OCI-LY7 (cell line): Measurements from ENCODE around the gene PRIM2. TPM values are rescaled to one million over a fixed set of nuclear protein-coding genes. Genes with fewer than 3 reads are reported as not detected.
"Not testable (repeated sequence)": the region's sequence is repeated elsewhere in the genome, so short reads cannot be mapped to it uniquely, and the experiment has no call there.

Source experiments
- BruUV-seq: library from RNA; stranded (reverse); fragments of 400-500 nt; replicated peaks from 2 replicates; lab custom pipeline; 2021; lab: Mats Ljungman, UMichigan
- CTCF ChIA-PET: fragments of 300-600 bp; sonication (Branson Sonifier 250); formaldehyde crosslinking; loops from one replicate; lab custom pipeline; 2022; ENCODE audit warnings: antibody characterized with exemption; ENCODE audit not compliant: unreplicated experiment; lab: Charles Lee
- POLR2A ChIA-PET: fragments of 300-600 bp; sonication (Branson Sonifier 250); formaldehyde crosslinking; loops from one replicate; lab custom pipeline; 2022; ENCODE audit warnings: antibody characterized with exemption; lab: Charles Lee
- DNase-seq: peaks from one replicate; pipeline ENCODE4 v3.0.0-alpha.2; 2015; ENCODE audit warnings: low spot score
- H2AFZ ChIP-seq: fragments of 200-600 bp; sonication (generic), shearing (Covaris generic); 2 replicates; pipeline ENCODE4 v1.6.1; 2014; ENCODE audit warnings: mild to moderate bottlenecking, antibody characterized with exemption, low read length, moderate library complexity
- H3K27ac ChIP-seq: fragments of 200-600 bp; sonication (generic); 2 replicates; pipeline ENCODE4 v1.5.1; 2014; ENCODE audit warnings: mixed run types, low read depth, mild to moderate bottlenecking, moderate library complexity, low read length, inconsistent platforms; ENCODE audit not compliant: poor library complexity, severe bottlenecking
- H3K36me3 ChIP-seq: fragments of 200-600 bp; sonication (generic); 2 replicates; pipeline ENCODE4 v1.6.1; 2014; ENCODE audit warnings: mild to moderate bottlenecking, antibody characterized with exemption, low read length, moderate library complexity, mixed read lengths; ENCODE audit not compliant: insufficient read depth
- H3K4me1 ChIP-seq: fragments of 200-600 bp; sonication (generic); 2 replicates; pipeline ENCODE4 v1.5.1; 2014; ENCODE audit warnings: mild to moderate bottlenecking, low read length; ENCODE audit not compliant: insufficient read depth, poor library complexity, severe bottlenecking
- H3K4me2 ChIP-seq: fragments of 200-600 bp; sonication (generic); 2 replicates; pipeline ENCODE4 v1.6.1; 2014; ENCODE audit warnings: mild to moderate bottlenecking, low read length
- H3K4me3 ChIP-seq: fragments of 200-600 bp; sonication (generic); 2 replicates; pipeline ENCODE4 v1.5.1; 2014; ENCODE audit warnings: mild to moderate bottlenecking, low read depth, low read length; ENCODE audit not compliant: poor library complexity, severe bottlenecking
- H3K79me2 ChIP-seq: fragments of 200-600 bp; sonication (generic); 2 replicates; pipeline ENCODE4 v1.6.1; 2016; ENCODE audit warnings: low read depth, mild to moderate bottlenecking, low read length, moderate library complexity, mixed read lengths; ENCODE audit not compliant: insufficient read depth
- H3K9me2 ChIP-seq: fragments of 200-600 bp; sonication (generic); 2 replicates; pipeline ENCODE4 v1.6.1; 2016; ENCODE audit warnings: mild to moderate bottlenecking, low read length, mixed read lengths; ENCODE audit not compliant: insufficient read depth
- H3K9me3 ChIP-seq: fragments of 200-600 bp; sonication (generic); 2 replicates; pipeline ENCODE4 v1.6.1; 2014; ENCODE audit warnings: mild to moderate bottlenecking, mixed run types, low read length, mixed read lengths
- H4K20me1 ChIP-seq: fragments of 200-600 bp; sonication (generic); 2 replicates; pipeline ENCODE4 v1.6.1; 2014; ENCODE audit warnings: mild to moderate bottlenecking, antibody characterized with exemption, low read length, moderate library complexity, mixed read lengths; ENCODE audit not compliant: insufficient read depth
- EZH2phosphoT487 ChIP-seq: fragments of 200-600 bp; sonication (generic); IDR thresholded peaks from 2 replicates; pipeline ENCODE4 v1.6.1; 2018; ENCODE audit warnings: low read depth, borderline replicate concordance, mild to moderate bottlenecking, mixed run types, antibody characterized with exemption, low read length, moderate library complexity, mixed read lengths
- intact Hi-C: fragments of 100-400 bp; cut with micrococcal nuclease; formaldehyde crosslinking; loops from one replicate; pipeline ENCODE4 v1.10.0; 2022; ENCODE audit not compliant: unreplicated experiment
- total RNA-seq, 2 experiments: library from RNA; depleted of rRNA in 1 of 2; stranded (reverse); fragments of >200 nt in 1 of 2; shearing (Covaris generic) in 1 of 2; gene quantifications; 2 replicates each; pipeline ENCODE4 v1.2.3, GENCODE V29; 2014 to 2022
- TF ChIP-seq, protein P1 (sequence below): fragments of 200-600 bp; sonication (generic); conservative IDR thresholded peaks from 2 replicates; pipeline ENCODE4 v1.5.1; 2014; ENCODE audit warnings: mild to moderate bottlenecking, antibody characterized with exemption, low read length, moderate library complexity, mixed read lengths

Gene PRIM2
- total RNA-seq, 2 experiments from 2014 or later: 28.6 to 41.4 TPM

GRCh38 chr6:57279013-57279412 is 38.4 kb upstream of the PRIM2 start:
- no peaks in the 10 kb centered on the region for H3K36me3 ChIP-seq
- no peaks in the 10 kb centered on the region for H3K9me3 ChIP-seq
- no peaks in the 10 kb centered on the region for H4K20me1 ChIP-seq
- intact Hi-C loops: no loop called here
- no peak overlapping the region for H3K4me3 ChIP-seq
- ChIA-PET CTCF (no interaction called here), POLR2A (interaction anchor here (0.6 to 0.7 kb wide), 2 partner anchors 26 to 263 kb away, joined by 3 read pairs; no protein-coding TSS in a partner anchor)
- no peak overlapping the region for H2AFZ ChIP-seq
- H3K79me2 ChIP-seq: no peaks in the 10 kb centered on the region
- no peaks in the 10 kb centered on the region for H3K4me1 ChIP-seq
- no peak overlapping the region for H3K27ac ChIP-seq
- DNase-seq: no peak
- H3K9me2 ChIP-seq: no peaks in the 10 kb centered on the region
- no peak overlapping the region for H3K4me2 ChIP-seq
- no TSS peak for BruUV-seq
- no peak for TF ChIP-seq EZH2phosphoT487
- TF ChIP-seq, protein P1, sequence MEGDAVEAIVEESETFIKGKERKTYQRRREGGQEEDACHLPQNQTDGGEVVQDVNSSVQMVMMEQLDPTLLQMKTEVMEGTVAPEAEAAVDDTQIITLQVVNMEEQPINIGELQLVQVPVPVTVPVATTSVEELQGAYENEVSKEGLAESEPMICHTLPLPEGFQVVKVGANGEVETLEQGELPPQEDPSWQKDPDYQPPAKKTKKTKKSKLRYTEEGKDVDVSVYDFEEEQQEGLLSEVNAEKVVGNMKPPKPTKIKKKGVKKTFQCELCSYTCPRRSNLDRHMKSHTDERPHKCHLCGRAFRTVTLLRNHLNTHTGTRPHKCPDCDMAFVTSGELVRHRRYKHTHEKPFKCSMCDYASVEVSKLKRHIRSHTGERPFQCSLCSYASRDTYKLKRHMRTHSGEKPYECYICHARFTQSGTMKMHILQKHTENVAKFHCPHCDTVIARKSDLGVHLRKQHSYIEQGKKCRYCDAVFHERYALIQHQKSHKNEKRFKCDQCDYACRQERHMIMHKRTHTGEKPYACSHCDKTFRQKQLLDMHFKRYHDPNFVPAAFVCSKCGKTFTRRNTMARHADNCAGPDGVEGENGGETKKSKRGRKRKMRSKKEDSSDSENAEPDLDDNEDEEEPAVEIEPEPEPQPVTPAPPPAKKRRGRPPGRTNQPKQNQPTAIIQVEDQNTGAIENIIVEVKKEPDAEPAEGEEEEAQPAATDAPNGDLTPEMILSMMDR: no peak

- Histone ChIP-seq H3K9me2 (no peaks in the 10 kb centered on the region), H3K9me3 (no peaks in the 10 kb centered on the region), H3K4me1 (no peaks in the 10 kb centered on the region), H3K4me2 (no peak overlapping the region), H3K36me3 (no peaks in the 10 kb centered on the region), H3K4me3 (no peak overlapping the region), H2AFZ (no peak overlapping the region), H3K27ac (no peak overlapping the region), H4K20me1 (no peaks in the 10 kb centered on the region), H3K79me2 (no peaks in the 10 kb centered on the region)
- ChIA-PET POLR2A (no interaction called here), CTCF (no interaction called here)
- DNase-seq: no peak
- intact Hi-C loops: no loop called here
- BruUV-seq: no TSS peak
- no peak for TF ChIP-seq EZH2phosphoT487
- TF ChIP-seq, protein P1: no peak
These were observed 34.3 kb upstream of the PRIM2 start for GRCh38 chr6:57283106-57283505.

- H3K79me2 ChIP-seq: no peaks in the 10 kb centered on the region
These were observed 33.4 kb upstream of the PRIM2 start for GRCh38 chr6:57283911-57284455.

GRCh38 chr6:57288136-57288535 is 29.3 kb upstream of the PRIM2 start:
- DNase-seq, intact Hi-C loops, H3K4me3 ChIP-seq, BruUV-seq, H3K9me2 ChIP-seq, H3K4me2 ChIP-seq, H3K4me1 ChIP-seq, CTCF ChIA-PET, H3K79me2 ChIP-seq, H4K20me1 ChIP-seq, H3K36me3 ChIP-seq, H2AFZ ChIP-seq, POLR2A ChIA-PET, H3K27ac ChIP-seq, H3K9me3 ChIP-seq: not testable (repeated sequence)

More at GRCh38 chr6:57283911-57284455, 33.4 kb upstream of the PRIM2 start:
- no TSS peak for BruUV-seq
- no peak overlapping the region for H3K27ac ChIP-seq
- H2AFZ ChIP-seq: no peak overlapping the region
- POLR2A ChIA-PET: interaction anchor here (0.7 kb wide), 1 partner anchor 97 kb away, joined by 4 read pairs; no protein-coding TSS in a partner anchor
- TF ChIP-seq, protein P1: no peak
- no peak for TF ChIP-seq EZH2phosphoT487
- no peaks in the 10 kb centered on the region for H3K4me1 ChIP-seq
- DNase-seq: no peak
- intact Hi-C loops: no loop called here
- no peaks in the 10 kb centered on the region for H3K9me2 ChIP-seq
- no peak overlapping the region for H3K4me3 ChIP-seq
- H3K4me2 ChIP-seq: no peak overlapping the region
- H3K36me3 ChIP-seq: no peaks in the 10 kb centered on the region
- CTCF ChIA-PET: no interaction called here
- H3K9me3 ChIP-seq: no peaks in the 10 kb centered on the region
- no peaks in the 10 kb centered on the region for H4K20me1 ChIP-seq
